NOMO-1 (cell line): ENCODE data around the gene NIF3L1.
A peak's percentile ranks its signal among the peaks of the same experiment; 100 is the strongest.

ENCODE experiments used
- DNase-seq, 2 experiments: peaks; one replicate each; lab custom pipeline; 2025; ENCODE audit not compliant: unreplicated experiment in 2 of 2; lab: John Stamatoyannopoulos, UW

NIF3L1 gene, protein sequence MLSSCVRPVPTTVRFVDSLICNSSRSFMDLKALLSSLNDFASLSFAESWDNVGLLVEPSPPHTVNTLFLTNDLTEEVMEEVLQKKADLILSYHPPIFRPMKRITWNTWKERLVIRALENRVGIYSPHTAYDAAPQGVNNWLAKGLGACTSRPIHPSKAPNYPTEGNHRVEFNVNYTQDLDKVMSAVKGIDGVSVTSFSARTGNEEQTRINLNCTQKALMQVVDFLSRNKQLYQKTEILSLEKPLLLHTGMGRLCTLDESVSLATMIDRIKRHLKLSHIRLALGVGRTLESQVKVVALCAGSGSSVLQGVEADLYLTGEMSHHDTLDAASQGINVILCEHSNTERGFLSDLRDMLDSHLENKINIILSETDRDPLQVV

DNA sequence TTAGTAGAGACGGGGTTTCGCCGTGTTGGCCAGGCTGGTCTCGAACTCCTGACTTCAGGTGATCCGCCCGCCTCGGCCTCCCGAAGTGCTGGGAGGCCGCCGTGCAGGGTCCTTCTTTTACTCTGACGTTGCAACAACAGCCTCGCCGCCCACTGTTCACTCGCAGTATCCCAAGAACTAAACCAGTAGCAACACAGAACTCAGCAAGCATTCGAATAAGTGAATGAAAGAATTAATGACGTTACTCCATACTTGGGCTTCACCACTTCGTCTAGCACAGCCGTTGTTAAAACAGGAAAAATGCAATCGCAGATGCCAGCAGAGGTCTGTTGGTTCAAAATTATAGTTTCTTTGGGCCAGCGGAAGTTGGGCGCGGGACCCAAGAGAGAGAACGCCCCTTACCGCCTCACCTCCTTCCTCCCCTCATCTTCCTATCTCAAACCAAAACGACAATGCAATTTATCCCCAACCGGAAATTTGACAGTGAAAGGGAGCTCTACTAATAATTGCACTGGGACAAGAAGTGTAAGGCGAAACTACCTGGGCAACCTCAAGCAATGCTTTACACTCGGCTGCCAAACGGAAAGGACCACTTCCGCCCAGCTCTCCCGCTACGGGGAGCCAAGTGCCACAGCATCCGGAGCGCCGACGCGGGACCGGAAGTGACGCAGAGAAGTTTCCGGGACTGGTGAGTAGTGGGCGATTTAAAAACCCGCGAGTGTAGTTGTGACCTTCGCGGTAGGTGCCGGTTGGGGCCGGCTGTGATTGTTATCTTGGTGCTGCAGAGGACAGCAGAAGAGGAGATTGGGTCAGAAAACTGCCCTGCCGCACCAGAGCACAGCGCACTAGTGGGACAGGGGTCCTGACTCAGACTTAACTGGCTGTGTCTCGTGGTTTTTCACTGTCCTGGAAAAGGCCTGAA is at the start of gene NIF3L1, which contains the start of gene PPIL3:
TSS of gene NIF3L1 (plus strand) at position 668 of the 922 bp plus-strand sequence. CDS start 2,573 bp downstream, outside the sequence.
TSS of gene PPIL3 (minus strand) at position 374 of the 922 bp plus-strand sequence. CDS start 1,462 bp downstream, outside the sequence.
- peak; percentile 89 to 96 for DNase-seq

DNA sequence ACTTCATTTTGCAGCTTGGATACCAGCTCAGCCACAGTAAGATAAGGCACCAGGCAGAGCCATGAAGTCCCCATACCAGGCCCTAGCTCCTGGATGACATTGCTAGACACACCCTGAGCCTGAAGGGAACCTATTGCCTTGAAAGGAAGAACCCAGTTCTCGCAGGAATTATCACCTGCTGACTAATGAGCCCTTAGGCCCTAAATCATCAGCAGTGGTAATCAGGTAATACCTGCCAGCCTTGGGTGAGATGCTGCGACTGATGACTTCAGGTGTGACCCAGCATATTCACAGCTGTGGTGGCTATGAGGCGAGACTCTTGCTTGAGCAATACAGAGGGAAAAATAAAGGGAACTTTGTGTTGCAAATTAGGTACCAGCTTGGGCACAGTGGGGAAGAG is 49.7 kb upstream of the NIF3L1 start:
- DNase-seq = no peak

DNA sequence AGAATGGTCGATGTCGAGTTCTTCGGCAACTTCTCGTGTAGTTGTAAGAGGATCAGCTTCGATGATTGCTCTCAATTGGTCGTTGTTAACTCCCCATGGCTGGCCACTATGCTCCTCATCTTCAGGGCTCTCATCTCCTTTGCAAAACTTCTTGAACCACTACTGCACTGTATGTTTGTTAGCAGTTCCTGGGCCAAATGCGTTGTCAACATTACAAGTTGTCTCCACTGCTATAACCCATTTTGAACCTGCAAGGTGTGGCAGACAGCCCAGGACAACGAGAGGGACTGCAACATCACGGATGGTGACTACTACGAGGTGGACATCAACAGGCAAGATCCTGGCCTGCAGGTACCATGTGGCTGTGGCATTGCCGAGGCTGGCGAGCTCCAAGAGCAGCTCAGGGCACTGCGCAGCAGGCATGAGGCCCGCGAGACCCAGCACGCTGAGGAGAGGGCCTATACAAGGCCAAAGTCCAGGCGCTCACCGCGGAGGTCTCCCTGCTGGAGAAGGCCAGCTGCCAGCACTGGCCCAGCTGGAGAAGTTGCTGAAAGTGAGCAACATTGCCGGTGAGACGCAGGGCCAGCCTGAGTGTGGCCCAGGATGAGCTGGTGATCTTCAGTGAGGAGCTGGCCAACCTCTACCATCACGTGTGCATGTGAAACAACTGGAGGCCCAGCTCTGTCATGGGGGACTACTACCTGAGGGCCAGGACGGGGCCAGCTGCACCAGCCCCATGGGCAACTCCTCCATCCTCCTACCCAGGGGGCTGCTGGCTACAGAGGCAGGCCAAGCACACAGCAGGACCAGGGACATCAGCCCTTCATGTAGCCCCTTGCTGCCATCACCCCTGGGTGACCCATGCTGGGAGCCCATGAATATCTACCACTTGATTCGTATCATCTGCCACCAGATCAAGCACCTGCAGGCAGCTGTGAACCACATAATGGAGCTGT is 44.9 kb upstream of the NIF3L1 start:
- DNase-seq = no peak

DNA sequence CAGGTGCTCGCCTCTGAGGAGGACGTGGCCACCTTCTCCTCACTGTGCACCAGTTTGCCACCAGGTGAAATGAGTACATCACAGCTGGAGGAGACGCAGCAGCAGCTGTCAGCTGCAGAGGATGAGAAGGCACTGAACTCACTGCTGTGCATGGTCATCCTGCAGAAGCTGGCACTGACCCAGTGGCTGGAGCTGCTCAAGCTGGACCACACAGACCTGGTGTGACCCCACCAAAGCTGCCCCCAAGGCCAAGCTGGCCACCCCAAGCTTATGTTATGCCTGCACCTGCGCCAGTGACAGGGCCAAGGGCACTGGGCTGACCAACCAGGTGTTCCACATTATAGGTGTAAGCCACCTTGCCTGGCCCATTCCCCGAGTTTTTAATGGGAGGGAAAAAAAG is 44.0 kb upstream of the NIF3L1 start:
- DNase-seq = no peak

DNA sequence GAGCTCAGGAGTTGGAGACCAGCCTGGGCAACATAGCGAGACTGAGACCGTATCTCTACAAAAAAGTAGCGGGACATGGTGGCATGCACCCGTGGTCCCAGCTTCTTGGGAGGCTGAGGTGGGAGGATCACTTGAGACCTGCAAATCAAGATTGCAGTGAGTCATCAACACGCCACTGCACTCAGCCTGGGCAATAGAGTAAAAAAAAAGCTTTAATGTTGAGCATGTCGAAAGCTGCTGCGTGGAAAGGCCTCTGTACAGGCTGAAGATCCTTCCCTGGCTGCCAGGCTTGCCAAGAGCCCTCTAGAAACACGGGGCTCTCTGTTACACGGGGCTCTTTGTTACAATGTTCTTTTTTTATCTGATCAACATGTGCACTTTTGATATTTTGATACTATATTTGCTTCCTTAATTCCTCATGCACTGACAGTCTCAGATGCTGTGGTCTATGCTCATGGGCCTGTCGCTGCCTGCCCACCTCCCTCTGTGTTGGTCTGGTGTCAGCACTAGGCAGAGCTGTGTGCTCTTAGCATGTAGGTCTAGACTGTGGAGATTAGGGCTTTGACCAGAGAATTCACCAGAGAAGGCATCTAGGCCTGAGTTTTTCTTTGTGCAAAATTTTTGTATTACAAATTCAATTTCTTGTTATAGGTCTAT is 43.4 kb upstream of the NIF3L1 start:
- DNase-seq = no peak

DNA sequence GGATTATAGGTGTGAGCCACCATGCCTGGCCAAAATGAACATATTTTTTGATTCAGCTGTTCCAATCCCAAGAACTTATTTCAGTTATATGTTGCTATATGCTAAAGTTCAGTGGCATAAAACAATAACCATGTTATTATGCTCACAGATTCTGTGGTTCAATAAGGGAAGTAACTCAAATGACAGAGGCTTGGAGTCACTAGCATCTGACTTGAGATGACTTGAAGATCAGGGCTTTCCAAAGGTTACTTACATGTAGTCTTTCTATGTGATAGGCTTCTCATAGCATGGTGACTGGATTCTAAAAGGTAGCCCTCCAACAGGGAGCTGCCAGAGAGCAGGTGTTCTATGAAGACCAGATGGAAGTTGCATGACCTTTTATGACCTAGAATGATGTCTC is 41.9 kb upstream of the NIF3L1 start:
- no peak for DNase-seq

DNA sequence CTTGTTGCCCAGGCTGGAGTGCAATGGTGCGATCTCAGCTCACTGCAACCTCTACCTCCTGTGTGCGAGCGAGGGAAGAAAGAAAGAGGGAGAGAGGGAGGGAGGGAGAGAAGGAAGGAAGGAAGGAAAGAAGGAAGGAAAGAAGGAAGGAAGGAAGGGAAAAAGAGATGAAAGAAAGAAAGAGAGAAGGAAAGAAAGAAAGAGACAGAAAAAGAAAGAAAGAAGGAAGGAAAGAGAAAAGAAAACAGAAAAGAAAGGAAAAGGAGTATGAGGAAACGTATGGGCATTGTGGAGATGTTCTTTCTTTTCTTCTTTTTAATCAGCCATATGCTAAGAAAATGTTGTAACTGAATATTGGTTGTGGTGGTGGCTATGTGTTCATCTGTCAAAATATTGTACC is 41.2 kb upstream of the NIF3L1 start:
- DNase-seq = no peak

DNA sequence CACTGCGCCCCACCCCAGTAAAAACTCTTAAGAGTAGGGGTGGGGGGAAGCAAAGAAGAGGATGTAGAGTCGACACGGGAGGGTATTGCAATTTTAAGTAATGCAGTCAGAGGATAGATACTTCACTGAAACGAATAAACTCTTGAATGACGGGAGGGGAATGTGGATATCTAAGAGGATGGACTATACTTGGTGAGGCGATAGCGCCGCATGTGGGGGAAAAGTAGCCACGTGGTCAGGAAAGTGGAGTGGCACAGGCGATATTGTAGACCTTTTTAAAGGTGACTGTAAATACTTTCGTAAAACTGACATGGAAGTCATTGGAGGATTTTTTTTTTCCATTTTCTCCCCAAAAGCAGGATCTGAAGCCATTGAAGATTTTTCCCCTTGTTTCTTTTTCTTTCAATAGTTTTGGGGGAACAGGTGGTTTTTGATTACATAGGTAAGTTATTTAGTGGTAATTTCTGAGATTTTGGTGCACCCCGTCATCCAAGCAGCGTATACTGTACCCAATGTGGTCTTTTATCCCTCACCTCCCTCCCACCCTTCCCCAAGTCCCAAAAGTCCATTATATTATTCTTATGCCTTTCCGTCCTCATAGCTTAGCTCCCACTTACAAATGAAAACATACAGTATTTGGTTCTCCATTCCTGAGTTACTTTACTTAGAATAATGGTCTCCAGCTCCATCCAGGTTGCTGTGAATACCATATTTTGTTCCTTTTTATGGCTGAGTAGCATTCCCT is 38.5 kb upstream of the NIF3L1 start:
- no peak for DNase-seq

DNA sequence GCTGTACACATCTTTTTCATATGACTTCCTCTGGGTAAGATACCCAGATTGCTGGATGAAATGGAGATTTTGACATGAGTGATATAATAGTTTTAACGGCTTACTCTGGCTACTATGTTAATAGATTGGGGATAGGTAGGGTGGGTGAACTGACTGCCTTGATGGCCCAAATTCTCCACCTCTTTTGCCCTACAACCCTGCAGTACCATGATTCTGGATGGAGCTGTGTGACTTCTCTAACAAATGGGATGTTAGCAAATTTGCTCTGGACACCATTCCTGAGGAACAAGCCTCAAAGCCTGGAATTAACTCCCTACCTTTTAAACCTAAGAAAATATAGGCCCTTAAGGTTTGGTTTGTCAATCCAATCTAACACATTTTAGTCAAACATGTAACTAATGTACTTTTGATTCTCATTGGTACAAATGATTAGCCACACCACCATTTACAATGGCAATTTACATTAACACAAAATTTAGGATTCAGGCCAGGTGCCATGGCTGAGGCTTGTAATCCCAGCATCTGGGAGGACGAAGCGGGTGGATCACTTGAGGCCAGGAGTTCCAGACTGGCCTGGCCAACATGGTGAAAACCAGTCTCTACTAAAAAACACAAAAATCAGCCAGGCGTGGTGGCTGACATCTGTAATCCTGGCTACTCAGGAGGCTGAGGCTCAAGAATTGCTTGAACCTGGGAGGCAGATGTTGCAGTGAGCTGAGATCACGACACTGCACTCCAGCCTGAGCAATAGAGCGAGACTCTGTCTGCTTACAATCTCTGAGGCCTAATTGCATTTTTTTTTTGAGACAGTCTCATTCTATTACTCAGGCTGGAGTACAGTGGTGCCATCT is 37.5 kb upstream of the NIF3L1 start:
- no peak for DNase-seq

DNA sequence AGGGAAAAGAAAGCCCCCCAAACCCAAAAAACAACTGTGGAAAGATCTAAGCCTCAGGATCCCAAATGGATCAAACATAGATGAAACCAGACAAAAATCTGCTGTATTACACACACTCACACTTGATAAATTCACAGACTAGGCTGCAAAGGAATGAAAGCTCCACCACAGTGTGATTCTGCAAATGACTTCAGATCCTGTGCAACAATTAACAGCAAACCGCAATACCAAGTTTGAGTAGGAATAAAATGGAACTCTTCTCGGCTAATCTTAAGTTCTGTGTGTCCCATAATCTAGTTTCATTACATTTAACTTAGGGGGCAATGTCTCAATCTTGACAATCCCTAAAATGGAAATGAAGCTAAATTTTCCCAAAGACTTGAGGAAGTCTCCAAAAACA is 36.6 kb upstream of the NIF3L1 start:
- DNase-seq = no peak

DNA sequence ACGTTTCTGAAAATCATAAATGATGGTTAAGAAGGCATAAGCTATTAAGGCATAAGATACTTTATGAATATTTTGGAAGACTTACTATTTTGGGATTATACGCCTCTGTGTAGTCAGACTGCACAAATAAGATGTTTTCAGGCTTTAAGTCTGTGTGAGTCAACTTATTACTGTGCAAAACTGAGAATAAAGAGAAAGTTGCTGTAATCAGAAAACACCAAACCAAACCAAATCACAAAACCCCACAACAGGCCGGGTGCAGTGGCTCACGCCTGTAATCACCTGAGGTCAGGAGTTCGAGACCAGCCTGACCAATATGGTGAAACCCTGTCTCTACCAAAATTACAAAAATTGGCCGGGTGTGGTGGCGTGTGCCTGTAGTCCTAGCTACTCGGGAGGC is 32.4 kb upstream of the NIF3L1 start:
- DNase-seq = no peak

DNA sequence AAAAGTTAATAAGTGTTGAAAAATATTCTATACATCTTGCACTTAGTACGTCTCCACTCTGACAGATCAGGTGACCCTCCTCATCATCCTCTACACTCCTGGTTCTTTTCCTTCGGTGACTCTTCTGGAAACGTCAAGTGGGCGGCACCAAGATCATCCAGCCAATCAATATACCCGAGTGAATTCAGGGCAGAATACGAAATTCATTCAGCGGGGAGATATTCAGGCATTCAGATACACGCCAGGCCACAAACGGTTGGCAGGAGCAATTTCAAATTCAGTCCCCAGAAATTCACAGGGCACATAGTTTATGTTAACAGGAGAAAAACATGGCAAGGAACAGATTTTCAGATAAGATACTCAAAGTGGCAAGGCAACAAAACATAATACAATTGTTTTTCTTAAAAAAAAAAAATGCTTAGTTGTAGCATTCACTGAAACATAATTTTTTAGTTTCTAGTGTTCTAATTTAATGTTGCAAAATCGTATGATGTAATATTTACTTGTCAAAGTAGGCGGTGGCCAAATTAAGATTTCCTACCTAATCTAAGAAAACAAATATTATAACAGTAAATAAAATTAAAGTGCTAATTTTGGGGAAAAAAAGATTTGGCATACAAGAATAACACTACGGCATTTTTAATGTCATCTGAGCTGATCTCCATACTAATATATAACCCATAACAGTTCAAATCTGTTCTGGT is 28.9 kb upstream of the NIF3L1 start:
- no peak for DNase-seq

DNA sequence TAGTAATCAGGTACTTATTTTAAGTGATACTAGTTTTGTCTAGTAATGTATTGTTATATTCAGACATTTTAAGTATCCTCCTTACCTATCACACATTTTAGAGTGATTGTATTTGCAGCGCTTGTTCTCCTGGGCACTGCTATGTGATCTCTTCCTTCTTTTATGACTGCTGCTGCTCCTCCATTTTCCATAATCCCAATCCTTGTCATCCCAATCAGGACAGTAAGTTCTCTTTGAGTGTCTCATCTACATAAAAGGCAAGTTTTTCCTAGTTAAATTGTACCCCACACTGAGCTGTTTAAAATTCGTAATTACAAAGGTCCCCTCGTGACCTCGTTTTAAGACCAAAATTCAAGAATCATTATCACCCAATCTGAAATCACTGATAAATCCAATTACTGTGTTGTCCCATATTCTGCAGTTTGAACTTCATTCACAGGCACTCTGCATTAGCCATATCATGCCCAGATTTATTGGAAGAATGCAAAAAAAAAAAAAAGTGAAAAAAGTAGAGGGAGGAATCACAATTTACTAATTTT is 27.5 kb upstream of the NIF3L1 start:
- no peak for DNase-seq

DNA sequence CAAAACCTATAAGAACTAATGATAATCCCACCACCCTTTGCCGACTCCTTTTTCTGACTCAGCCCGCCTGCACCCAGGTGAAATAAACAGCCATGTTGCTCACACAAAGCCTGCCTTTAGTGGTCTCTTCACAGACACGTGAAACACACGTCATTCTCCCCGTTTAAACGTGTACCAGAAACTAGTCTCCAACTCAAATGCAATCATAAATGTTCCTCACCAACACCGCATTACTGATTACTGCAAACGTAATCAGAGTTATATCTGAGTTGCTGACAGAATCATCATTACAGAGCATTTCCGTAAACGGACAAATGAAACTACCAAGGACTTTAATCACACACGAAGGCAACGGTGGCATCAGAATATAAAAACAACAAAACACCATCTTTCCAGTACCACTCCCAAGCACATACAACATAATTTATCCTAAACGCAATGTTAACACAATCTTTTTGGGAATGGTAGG is 26.6 kb upstream of the NIF3L1 start:
- DNase-seq = peak in 1 of 2 experiments; percentile 55

DNA sequence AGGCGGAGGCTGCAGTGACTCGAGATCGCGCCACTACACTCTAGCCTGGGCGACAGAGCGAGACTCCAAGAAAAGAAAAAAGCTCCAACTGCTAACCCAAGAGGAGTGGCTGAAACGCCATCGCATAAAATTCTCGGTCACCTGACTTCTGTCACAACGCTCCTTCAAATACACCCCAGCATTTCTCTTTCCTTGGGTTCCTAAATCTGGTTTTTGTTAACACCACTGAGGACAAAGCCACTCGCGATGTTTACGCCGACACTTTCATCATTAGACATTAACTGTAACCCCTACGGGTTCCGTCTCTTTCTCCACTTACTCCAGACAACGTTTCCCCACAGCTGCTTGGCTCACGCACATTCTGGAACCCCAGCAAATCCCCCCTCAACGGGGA is 25.4 kb upstream of the NIF3L1 start:
- peak in 1 of 2 experiments; percentile 56 for DNase-seq

DNA sequence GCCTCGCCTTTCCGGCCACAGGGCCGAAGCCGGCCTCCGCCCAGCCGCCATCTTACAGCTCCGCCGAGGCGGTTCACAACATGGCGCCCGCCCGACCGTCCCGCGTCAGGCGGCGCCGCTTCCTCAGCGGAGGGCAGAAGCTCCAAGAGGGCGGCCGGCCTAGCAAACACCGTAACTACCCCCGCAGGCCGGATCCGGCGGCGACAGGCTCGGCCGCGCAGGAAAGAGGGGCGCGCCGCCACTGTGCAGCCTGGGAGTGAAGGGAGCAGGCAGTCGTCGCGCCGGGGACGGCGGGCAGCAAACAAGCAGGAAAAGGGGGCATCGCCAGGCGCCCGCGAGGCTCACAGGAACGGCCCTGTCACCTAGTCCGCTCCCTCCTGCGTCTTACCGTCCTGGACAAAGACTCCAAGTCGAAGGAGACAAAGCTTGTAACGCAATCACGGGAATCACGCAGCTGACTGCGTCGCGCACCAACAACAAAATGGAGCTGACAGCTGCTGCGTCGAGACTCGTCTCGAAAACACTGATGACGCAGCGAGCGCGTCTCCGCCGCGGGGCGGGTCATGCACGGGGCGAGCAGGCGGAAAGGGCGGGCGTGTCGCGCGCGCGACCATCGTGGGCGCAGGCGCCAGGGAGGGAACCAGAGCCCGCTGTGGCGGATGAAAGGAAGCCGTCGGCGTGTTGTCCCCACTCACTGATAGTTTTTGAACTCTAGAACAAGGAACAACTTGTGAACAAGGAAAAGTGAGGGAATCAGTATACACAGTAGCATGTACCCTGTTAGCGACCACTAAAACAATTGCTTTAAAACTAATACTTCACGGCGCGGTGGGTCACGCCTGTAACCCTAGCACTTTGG is 24.8 kb upstream of the NIF3L1 start, which contains the start of gene CLK1:
TSS of gene CLK1 (minus strand) at position 483 of the 859 bp plus-strand sequence. CDS start 2,796 bp downstream, outside the sequence.
- peak; percentile 91 for DNase-seq
